Measurements from ENCODE around the gene TRDMT1. TPM values are rescaled to one million over a fixed set of nuclear protein-coding genes. Genes with fewer than 3 reads are reported as not detected.
A peak's percentile ranks its signal among the peaks of the same experiment; 100 is the strongest.

TRDMT1 gene
- total RNA-seq, 1 donor from 2014 or later = 5.7 TPM

DNA sequence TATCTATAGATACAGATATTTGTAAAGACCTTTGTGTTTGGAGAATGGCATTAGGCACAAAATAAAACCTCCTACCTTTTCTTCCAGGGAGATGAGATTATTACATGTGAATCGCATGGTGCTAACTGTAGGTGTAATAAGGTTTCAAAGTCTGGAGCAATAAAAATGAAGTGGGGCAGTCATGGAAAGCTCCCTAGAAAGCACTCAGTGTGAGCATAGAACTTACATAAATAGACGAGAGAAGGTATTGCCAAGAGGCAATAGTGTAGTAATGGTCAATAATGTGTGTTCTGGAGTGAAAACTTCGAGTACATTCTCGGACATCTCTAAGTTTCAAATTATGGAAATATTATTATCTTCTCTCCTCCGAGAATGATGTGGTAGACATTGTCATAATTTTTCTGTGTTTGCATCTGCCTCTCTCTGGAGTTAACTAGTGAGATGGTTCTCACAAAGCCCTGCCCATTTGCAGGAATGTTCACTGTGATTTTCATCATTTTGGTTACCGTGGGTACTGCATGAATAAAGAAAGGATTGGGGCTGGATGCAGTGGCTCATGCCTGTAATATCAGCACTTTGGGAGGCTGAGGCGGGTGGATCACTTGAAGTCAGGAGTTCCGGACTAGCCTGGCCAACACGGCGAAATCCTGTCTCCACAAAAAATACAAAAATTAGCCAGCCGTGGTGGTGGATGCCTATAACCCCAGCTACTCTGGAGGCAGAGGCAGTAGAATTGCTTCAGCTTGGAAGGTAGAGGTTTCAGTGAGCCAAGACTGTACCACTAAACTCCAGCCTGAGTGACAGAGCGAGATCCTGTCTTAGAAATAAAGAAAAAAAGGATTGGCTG is 37.2 kb upstream of the TRDMT1 start:
- no peaks in the 10 kb centered on the region for H3K27me3 ChIP-seq
- TF ChIP-seq CTCF (IDR thresholded peaks at IDR 0.05) = no peak
- DNase-seq (ENCODE audit: low spot score in 2 of 2) = peak in 1 of 2 donors; percentile 85
- peaks cover 28 to 40% of the 10 kb centered on the region in 2 donors for H3K36me3 ChIP-seq
- peak overlapping the region; percentile 54 to 55 for H3K27ac ChIP-seq
- H3K4me3 ChIP-seq = peak overlapping the region in 1 of 2 donors; percentile 1
- no peaks in the 10 kb centered on the region for H3K9me3 ChIP-seq
- H3K4me1 ChIP-seq = peaks cover 12 to 34% of the 10 kb centered on the region in 2 donors
- intact Hi-C loops (cut with DNase I) = loop anchor here (2.0 kb wide), 1 partner anchor 18 kb away; no protein-coding TSS in a partner anchor

- Histone ChIP-seq H3K9me3 (no peaks in the 10 kb centered on the region), H3K27ac (peak overlapping the region; percentile 54 to 55), H3K4me3 (peak overlapping the region in 1 of 2 donors; percentile 1), H3K36me3 (peaks cover 32 to 47% of the 10 kb centered on the region in 2 donors), H3K4me1 (peaks cover 12 to 40% of the 10 kb centered on the region in 2 donors), H3K27me3 (no peaks in the 10 kb centered on the region)
- DNase-seq (ENCODE audit: low spot score in 2 of 2) = no peak
- TF ChIP-seq CTCF (IDR thresholded peaks at IDR 0.05) = no peak
- intact Hi-C loops (cut with DNase I) = loop anchor here (2.0 kb wide), 1 partner anchor 19 kb away; no protein-coding TSS in a partner anchor
Observed at GRCh38 chr10:17237915-17238444, 36.5 kb upstream of the TRDMT1 start.

DNA sequence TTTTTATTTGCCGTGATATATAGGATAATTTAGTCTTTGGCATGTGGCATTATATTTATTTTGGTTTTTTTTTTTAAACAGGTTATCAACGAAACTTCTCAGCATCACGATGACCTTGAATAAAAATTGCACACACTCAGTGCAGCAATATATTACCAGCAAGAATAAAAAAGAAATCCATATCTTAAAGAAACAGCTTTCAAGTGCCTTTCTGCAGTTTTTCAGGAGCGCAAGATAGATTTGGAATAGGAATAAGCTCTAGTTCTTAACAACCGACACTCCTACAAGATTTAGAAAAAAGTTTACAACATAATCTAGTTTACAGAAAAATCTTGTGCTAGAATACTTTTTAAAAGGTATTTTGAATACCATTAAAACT is 35.7 kb upstream of the TRDMT1 start:
- H3K27ac ChIP-seq = peak overlapping the region in 1 of 2 donors; percentile 55
- intact Hi-C loops (cut with DNase I) = no loop called here
- peaks cover 12 to 48% of the 10 kb centered on the region in 2 donors for H3K4me1 ChIP-seq
- peak overlapping the region; percentile 2 to 26 for H3K4me3 ChIP-seq
- DNase-seq (ENCODE audit: low spot score in 2 of 2) = no peak
- H3K36me3 ChIP-seq = peaks cover 40 to 55% of the 10 kb centered on the region in 2 donors
- H3K9me3 ChIP-seq = no peaks in the 10 kb centered on the region
- no peaks in the 10 kb centered on the region for H3K27me3 ChIP-seq
- no peak for TF ChIP-seq CTCF (IDR thresholded peaks at IDR 0.05)

DNA sequence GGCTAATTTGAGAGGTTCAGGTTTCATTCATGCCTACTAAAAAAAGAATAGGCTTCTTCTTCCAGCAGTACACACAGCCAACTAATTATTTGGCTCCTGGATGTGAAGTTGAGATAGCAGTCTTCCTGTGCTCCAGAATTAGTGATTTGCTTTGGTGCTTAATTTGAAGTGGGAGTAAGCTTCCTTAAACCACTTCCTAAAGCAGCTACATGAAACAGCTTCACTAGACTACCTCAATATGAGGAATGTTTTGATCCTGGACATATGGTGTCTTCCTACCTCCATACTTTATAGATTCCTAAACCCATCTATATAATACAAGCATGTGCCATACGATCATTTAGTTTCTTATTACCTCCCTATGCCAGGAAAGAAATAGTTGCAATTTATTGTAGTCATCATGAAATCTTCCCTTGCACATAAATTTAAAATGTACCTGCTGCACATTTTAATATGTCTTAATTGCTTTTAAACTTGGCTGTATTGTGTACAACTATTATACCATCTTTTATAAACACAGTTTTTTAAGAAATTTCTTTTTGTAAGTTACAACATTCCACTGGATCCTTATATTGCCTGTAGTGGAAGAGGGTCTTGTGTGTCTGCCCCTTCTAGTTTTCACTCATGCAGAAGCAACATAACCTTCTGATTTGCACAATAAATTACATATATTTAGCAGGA is 35.1 kb upstream of the TRDMT1 start:
- Histone ChIP-seq H3K36me3 (peaks cover 45 to 61% of the 10 kb centered on the region in 2 donors), H3K27ac (no peak overlapping the region), H3K4me3 (peak overlapping the region in 1 of 2 donors; percentile 87)

More for the DNA sequence above, 35.1 kb upstream of the TRDMT1 start:
- TF ChIP-seq CTCF (IDR thresholded peaks at IDR 0.05) = no peak
- no peak for DNase-seq (ENCODE audit: low spot score in 2 of 2)
- Histone ChIP-seq H3K27me3 (no peaks in the 10 kb centered on the region), H3K4me1 (peaks cover 12 to 49% of the 10 kb centered on the region in 2 donors), H3K9me3 (no peaks in the 10 kb centered on the region)
- intact Hi-C loops (cut with DNase I) = no loop called here

Data from ascending aorta (tissue), 2 donors.